ENCODE measurements around the gene ZNF346. TPM values are rescaled to one million over a fixed set of nuclear protein-coding genes. Genes with fewer than 3 reads are reported as not detected.

ZNF346 gene
- total RNA-seq, 4 donors from 2014 or later: 14.4 to 22.9 (median 18.5) TPM

- DNase-seq (ENCODE audit: extremely low spot score): no peak
- Histone ChIP-seq H3K9me3 (no peaks in the 10 kb centered on the region), H3K4me1 (peaks cover under 1 to 10% (median 8%) of the 10 kb centered on the region in 4 donors), H3K36me3 (no peaks in the 10 kb centered on the region), H3K27me3 (peaks cover 0 to 28% (median 0%) of the 10 kb centered on the region in 4 donors), H3K27ac (replicated peaks in 1 of 4) (no peak overlapping the region), H3K4me3 (no peak overlapping the region)
- no CpG with 5 or more reads among the region's 6 CpGs for WGBS
- intact Hi-C loops (cut with DNase I): no loop called here
- TF ChIP-seq POLR2A (IDR thresholded peaks at IDR 0.05; ENCODE audit: low read depth) (no peak), CTCF (IDR thresholded peaks at IDR 0.05) (no peak), POLR2AphosphoS5 (IDR thresholded peaks at IDR 0.05) (no peak), EP300 (IDR thresholded peaks at IDR 0.05) (no peak)
Observed at GRCh38 chr5:177100714-177101121, 78.2 kb downstream of the ZNF346 start.

DNA sequence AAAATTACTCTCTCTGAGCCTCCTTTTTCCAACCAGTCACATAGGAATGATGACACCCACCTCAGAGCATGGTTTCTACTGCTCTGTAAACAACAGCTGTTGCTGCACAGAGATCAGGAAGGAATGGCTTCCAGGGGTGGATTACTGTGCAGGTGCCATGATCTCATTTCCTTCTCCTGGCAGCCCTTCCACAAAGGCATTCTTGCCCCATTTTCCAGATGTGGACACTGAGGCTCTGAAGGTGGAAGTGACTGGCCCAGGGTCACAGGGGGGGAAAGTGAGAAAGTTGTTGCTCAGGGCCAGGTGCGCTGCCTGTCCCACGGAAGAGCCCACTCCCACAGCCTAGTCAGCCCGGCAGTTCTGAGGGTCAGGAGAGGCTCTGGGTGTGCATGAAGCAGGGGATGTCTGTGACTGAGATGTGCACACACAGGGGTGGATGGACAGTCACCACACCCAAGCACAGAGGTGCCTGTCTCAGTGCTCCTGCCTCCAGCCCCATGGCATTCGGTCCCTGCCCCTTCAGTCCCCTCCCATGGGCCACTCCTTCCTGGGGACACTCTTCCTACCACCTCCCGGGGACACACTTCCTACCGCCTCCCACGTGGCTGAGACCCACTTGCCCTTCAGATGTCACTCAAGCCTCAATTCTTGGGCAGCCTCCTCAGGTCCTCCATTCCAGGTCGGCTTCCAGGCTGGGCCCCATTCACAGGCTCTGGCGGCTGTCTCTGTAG, 81.2 kb downstream of the ZNF346 start:
- no peaks in the 10 kb centered on the region for H3K36me3 ChIP-seq
- TF ChIP-seq EP300 (IDR thresholded peaks at IDR 0.05) (no peak), CTCF (IDR thresholded peaks at IDR 0.05) (no peak), POLR2AphosphoS5 (IDR thresholded peaks at IDR 0.05) (no peak), POLR2A (IDR thresholded peaks at IDR 0.05; ENCODE audit: low read depth) (no peak)
- WGBS: 71% methylated on average over 9 of the region's 9 CpGs
- intact Hi-C loops (cut with DNase I): no loop called here
- H3K4me1 ChIP-seq: peaks cover 0 to 3% (median 2%) of the 10 kb centered on the region in 4 donors
- H3K27ac ChIP-seq (replicated peaks in 1 of 4): no peak overlapping the region
- H3K4me3 ChIP-seq: no peak overlapping the region
- no peak for DNase-seq (ENCODE audit: extremely low spot score)
- H3K9me3 ChIP-seq: no peaks in the 10 kb centered on the region
- H3K27me3 ChIP-seq: peaks cover 0 to 34% (median 0%) of the 10 kb centered on the region in 4 donors

- H3K27ac ChIP-seq (replicated peaks in 1 of 4): no peak overlapping the region
- no peak overlapping the region for H3K4me3 ChIP-seq
- H3K4me1 ChIP-seq: peaks cover 0 to 4% (median 0%) of the 10 kb centered on the region in 4 donors
- H3K27me3 ChIP-seq: peaks cover 0 to 27% (median 0%) of the 10 kb centered on the region in 4 donors
- TF ChIP-seq EP300 (IDR thresholded peaks at IDR 0.05): no peak
- no peak for TF ChIP-seq CTCF (IDR thresholded peaks at IDR 0.05)
- no peak for TF ChIP-seq POLR2AphosphoS5 (IDR thresholded peaks at IDR 0.05)
- no peak for TF ChIP-seq POLR2A (IDR thresholded peaks at IDR 0.05; ENCODE audit: low read depth)
- no peaks in the 10 kb centered on the region for H3K9me3 ChIP-seq
- no peak for DNase-seq (ENCODE audit: extremely low spot score)
- WGBS: 79% methylated on average over 24 of the region's 24 CpGs
- intact Hi-C loops (cut with DNase I): no loop called here
- no peaks in the 10 kb centered on the region for H3K36me3 ChIP-seq
Observed at GRCh38 chr5:177105691-177106476, 83.4 kb downstream of the ZNF346 start.

DNA sequence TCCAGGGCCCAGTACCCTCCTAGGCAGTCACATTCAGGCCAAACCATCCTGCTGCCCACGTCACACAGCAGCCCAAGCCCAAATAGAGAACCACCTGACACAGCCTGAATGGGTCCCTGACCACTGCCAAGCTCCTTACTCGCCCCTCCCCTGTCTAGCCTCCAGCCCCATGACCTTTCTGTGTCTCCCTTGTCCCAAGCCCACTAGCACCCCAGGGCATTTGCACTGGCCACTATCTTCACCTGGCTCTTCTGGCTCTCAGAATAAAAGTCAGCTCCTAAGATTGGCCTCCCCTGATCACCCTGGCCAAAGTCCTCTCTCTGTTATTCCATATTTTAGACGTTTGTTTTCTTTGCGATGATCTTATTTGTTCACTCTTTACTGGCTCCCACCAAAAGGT, 84.7 kb downstream of the ZNF346 start:
- 78% methylated on average over 4 of the region's 4 CpGs for WGBS
- H3K4me1 ChIP-seq: peaks cover 3 to 11% (median 5%) of the 10 kb centered on the region in 4 donors
- no peaks in the 10 kb centered on the region for H3K36me3 ChIP-seq
- no peak overlapping the region for H3K4me3 ChIP-seq
- H3K9me3 ChIP-seq: no peaks in the 10 kb centered on the region
- no peak overlapping the region for H3K27ac ChIP-seq (replicated peaks in 1 of 4)
- peaks cover 0 to 16% (median 0%) of the 10 kb centered on the region in 4 donors for H3K27me3 ChIP-seq
- intact Hi-C loops (cut with DNase I): no loop called here
- TF ChIP-seq EP300 (IDR thresholded peaks at IDR 0.05) (no peak), POLR2A (IDR thresholded peaks at IDR 0.05; ENCODE audit: low read depth) (no peak), POLR2AphosphoS5 (IDR thresholded peaks at IDR 0.05) (no peak), CTCF (IDR thresholded peaks at IDR 0.05) (no peak)
- no peak for DNase-seq (ENCODE audit: extremely low spot score)
